ENCODE data around the gene MIPOL1. TPM values are rescaled to one million over a fixed set of nuclear protein-coding genes. Genes with fewer than 3 reads are reported as not detected.

MIPOL1 gene
- total and polyA plus RNA-seq, 2 of the 4 experiments (the other 2 are of a cell fraction): 2.7 to 5.9 TPM

- H3K18ac ChIP-seq (ENCODE audit: low read depth, low read length): no peak overlapping the region
- peak overlapping the region; percentile 78; the same call in 1 of the 2 replicates for H3K4me3 ChIP-seq (ENCODE audit: insufficient read depth, low read depth, low read length)
- H3K23ac ChIP-seq (ENCODE audit: low read depth, low read length): peak overlapping the region; percentile 83; the same call in 1 of the 2 replicates
- H2AFZ ChIP-seq (replicated peaks; ENCODE audit: low read length, poor library complexity): no peak overlapping the region
- H3K27ac ChIP-seq (ENCODE audit: insufficient read depth, low read length): no peak overlapping the region
- in situ Hi-C loops (cut with MboI; ENCODE audit: low sequenced_read_pairs) (no loop called here), dilution Hi-C loops (cut with HindIII; ENCODE audit: low sequenced_read_pairs, unreplicated experiment) (no loop called here), intact Hi-C loops (cut with micrococcal nuclease) (loop anchor here (1.0 kb wide), 1 partner anchor 24 kb away; the partner anchor contains the start of gene MIPOL1)
- H3K9ac ChIP-seq (ENCODE audit: low read depth, low read length): peak overlapping the region; percentile 88; the same call in 1 of the 2 replicates
- H2BK15ac ChIP-seq (ENCODE audit: low read depth, low read length): no peak overlapping the region
- ChIA-PET POLR2A (ENCODE audit: unreplicated experiment) (interaction anchor here (0.6 kb wide), 1 partner anchor 656 kb away, joined by 3 read pairs; no protein-coding TSS in a partner anchor), CTCF (no interaction called here)
- H2AK5ac ChIP-seq (ENCODE audit: low read depth, low read length): no peak overlapping the region
- peaks cover 2 to 3% of the 10 kb centered on the region in 2 experiments; a peak in 1 of 4 replicates for H3K79me1 ChIP-seq (ENCODE audit: low read depth in 1 of 2, low read length in 2 of 2)
- H3K4me2 ChIP-seq (ENCODE audit: low read depth, low read length): peak overlapping the region; percentile 94
- no CpG with 5 or more reads among the region's 5 CpGs for WGBS, 2 experiments (ENCODE audit: extremely low coverage in 2 of 2, insufficient read length in 1 of 2)
- no peak overlapping the region for H3K4ac ChIP-seq (ENCODE audit: low read depth, low read length)
- no peak overlapping the region for H2BK5ac ChIP-seq (ENCODE audit: low read depth, low read length, poor library complexity, severe bottlenecking)
- no TSS peak for BruUV-seq (replicated peaks)
- H3K27me3 ChIP-seq (ENCODE audit: control insufficient read depth, insufficient read depth, low read length): no peaks in the 10 kb centered on the region
- H4K91ac ChIP-seq (ENCODE audit: insufficient read depth, low read depth, low read length): no peak overlapping the region
- ATAC-seq (ENCODE audit: low read depth): no peak
- H2AK9ac ChIP-seq (replicated peaks; ENCODE audit: low read depth, low read length, poor library complexity): no peak overlapping the region
- H4K5ac ChIP-seq (ENCODE audit: low read depth, low read length): 0 out of 2 replicates have a peak overlapping the region, but pooled peaks have one; percentile 44
- H3K9me1 ChIP-seq (ENCODE audit: insufficient read depth, low read length): no peaks in the 10 kb centered on the region
- DNase-seq: no peak
- 0 out of 2 replicates have a peak overlapping the region, but pooled peaks have one; percentile 31 for H3K14ac ChIP-seq (replicated peaks; ENCODE audit: low read depth, low read length)
- H2BK20ac ChIP-seq (ENCODE audit: low read depth, low read length): no peak overlapping the region
- H3K56ac ChIP-seq (ENCODE audit: extremely low read depth, insufficient read depth, low read length): no peak overlapping the region
- no peaks in the 10 kb centered on the region for H3K9me3 ChIP-seq (ENCODE audit: control insufficient read depth, insufficient read depth, low read length)
- no peaks in the 10 kb centered on the region for H4K20me1 ChIP-seq (ENCODE audit: insufficient read depth, low read length)
- no peak overlapping the region for H2BK120ac ChIP-seq (ENCODE audit: low read depth, low read length)
- TF ChIP-seq MXI1 (IDR thresholded peaks at IDR 0.05; ENCODE audit: borderline replicate concordance, low read depth, low read length): no peak
- TF ChIP-seq RCOR1 (IDR thresholded peaks at IDR 0.05; ENCODE audit: insufficient replicate concordance, low read length): no peak
- TF ChIP-seq NFE2L2 (IDR thresholded peaks at IDR 0.05; ENCODE audit: low read depth, low read length): no peak
- no peak for TF ChIP-seq CEBPB (IDR thresholded peaks at IDR 0.05; ENCODE audit: low read depth, low read length)
- no peak for TF ChIP-seq RFX5 (IDR thresholded peaks at IDR 0.05; ENCODE audit: low read depth, low read length)
- TF ChIP-seq CTCF (conservative IDR thresholded peaks at IDR 0.05; ENCODE audit: low read depth, low read length): no peak
- TF ChIP-seq POLR2A (IDR thresholded peaks at IDR 0.05; ENCODE audit: low read depth, low read length): no peak
- TF ChIP-seq FOS (IDR thresholded peaks at IDR 0.05; ENCODE audit: low read depth, low read length): no peak
- peak overlapping the region; percentile 24 to 65 for H4K8ac ChIP-seq (ENCODE audit: low read depth in 2 of 2, low read length in 2 of 2)
- H3K36me3 ChIP-seq (ENCODE audit: control insufficient read depth, insufficient read depth, low read length): no peaks in the 10 kb centered on the region
- H3K4me1 ChIP-seq (ENCODE audit: control insufficient read depth, insufficient read depth, low read length): 0 out of 2 replicates have a peak, but pooled peaks cover 2% of the 10 kb centered on the region
Observed at GRCh38 chr14:37172936-37173614, 24.7 kb upstream of the MIPOL1 start.
